ENCODE measurements around the gene MYCBP. TPM values are rescaled to one million over a fixed set of nuclear protein-coding genes. Genes with fewer than 3 reads are reported as not detected.

Gene MYCBP
- total RNA-seq, 1 donor: 2.5 TPM

DNA sequence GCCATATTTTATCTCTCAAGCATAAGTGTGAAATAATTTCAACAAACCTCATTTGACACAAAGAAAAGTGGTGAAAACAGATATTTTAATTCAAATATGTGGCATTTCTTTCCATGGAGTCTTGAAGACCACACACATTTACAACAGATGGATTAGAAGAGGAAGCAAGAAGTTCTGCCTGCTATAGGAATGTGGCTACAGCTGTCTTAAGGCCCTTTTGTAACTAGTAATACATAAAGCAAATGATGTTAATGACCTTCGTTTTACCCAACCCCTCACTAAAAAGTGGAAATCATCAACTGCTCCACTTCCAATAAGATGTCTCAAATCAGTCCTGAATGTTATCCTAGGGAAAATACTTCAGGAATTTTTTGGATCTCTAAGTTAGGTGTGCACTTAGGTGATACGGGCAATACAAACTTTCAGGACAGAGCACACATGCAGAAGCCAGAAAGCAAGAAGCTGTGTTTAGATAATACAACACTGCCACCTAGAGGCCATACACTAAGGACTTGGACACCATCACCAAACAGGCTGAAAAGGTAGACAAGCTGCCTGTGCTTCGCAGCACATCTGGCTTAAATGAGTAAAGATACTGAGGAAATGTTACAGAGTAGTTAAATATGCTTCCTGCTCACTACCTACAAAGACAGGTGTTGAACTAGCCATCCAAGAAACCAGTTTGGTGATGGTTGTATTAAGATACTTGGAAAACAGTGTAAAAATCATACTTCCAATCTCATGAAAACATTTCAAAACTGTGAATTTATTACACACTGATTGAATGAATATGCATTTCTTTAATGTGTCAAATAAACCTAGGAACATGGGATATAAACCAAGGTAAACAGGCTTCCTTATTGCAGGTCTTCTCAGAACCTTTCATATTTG is 38.0 kb downstream of the MYCBP start:
- Histone ChIP-seq H3K27me3 (ENCODE audit: insufficient read depth, low read length) (peaks cover 16% of the 10 kb centered on the region), H3K4me1 (ENCODE audit: insufficient read depth, low read length) (no peaks in the 10 kb centered on the region), H3K4me2 (ENCODE audit: insufficient read depth, low read length) (no peak overlapping the region), H2AFZ (ENCODE audit: low read length) (no peak overlapping the region), H4K20me1 (ENCODE audit: insufficient read depth, low read length) (peaks cover 4% of the 10 kb centered on the region), H3K9me3 (ENCODE audit: low read depth, low read length) (no peaks in the 10 kb centered on the region), H3K36me3 (ENCODE audit: insufficient read depth, low read length) (peaks cover 22% of the 10 kb centered on the region), H3K4me3 (ENCODE audit: insufficient read depth, low read length) (no peak overlapping the region), H3K27ac (ENCODE audit: low read depth, low read length) (no peak overlapping the region), H3K79me2 (ENCODE audit: insufficient read depth, low read length) (peaks cover 7% of the 10 kb centered on the region)
- TF ChIP-seq, protein P1, sequence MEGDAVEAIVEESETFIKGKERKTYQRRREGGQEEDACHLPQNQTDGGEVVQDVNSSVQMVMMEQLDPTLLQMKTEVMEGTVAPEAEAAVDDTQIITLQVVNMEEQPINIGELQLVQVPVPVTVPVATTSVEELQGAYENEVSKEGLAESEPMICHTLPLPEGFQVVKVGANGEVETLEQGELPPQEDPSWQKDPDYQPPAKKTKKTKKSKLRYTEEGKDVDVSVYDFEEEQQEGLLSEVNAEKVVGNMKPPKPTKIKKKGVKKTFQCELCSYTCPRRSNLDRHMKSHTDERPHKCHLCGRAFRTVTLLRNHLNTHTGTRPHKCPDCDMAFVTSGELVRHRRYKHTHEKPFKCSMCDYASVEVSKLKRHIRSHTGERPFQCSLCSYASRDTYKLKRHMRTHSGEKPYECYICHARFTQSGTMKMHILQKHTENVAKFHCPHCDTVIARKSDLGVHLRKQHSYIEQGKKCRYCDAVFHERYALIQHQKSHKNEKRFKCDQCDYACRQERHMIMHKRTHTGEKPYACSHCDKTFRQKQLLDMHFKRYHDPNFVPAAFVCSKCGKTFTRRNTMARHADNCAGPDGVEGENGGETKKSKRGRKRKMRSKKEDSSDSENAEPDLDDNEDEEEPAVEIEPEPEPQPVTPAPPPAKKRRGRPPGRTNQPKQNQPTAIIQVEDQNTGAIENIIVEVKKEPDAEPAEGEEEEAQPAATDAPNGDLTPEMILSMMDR (IDR thresholded peaks at IDR 0.05; ENCODE audit: extremely low read depth, low read depth, low read length): peak; percentile 76
- DNase-seq (ENCODE audit: insufficient read length, low spot score, missing footprints): peak; percentile 81

DNA sequence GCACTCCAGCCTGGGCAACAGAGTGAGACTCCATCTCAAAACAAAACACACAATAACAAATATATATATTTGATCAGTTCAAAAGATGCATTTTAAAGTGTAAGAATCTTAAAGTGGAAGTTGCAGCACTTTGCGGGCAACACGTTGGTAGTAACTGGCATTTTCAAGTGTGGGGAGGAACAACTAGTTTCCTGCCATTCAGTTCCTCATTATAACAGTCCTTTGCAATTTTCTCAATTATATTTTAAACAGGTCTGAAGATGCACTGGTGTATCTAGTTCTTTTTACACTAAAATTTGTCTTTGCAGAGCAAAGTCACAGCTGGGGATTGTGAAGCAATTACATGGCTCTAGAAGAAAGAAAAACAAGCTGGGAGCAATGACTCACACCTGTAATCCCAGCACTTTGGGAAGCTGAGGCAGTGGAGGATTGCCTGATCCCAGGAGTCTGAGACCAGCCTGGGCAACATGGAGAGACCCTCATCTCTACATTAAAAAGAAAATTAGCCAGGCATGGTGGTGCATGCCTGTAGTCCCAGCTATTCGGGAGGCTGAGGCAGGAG is 38.8 kb downstream of the MYCBP start:
- Histone ChIP-seq H3K4me2 (ENCODE audit: insufficient read depth, low read length) (no peak overlapping the region), H3K27me3 (ENCODE audit: insufficient read depth, low read length) (peaks cover 25% of the 10 kb centered on the region), H3K79me2 (ENCODE audit: insufficient read depth, low read length) (peaks cover 3% of the 10 kb centered on the region), H3K4me1 (ENCODE audit: insufficient read depth, low read length) (no peaks in the 10 kb centered on the region), H4K20me1 (ENCODE audit: insufficient read depth, low read length) (no peaks in the 10 kb centered on the region), H3K27ac (ENCODE audit: low read depth, low read length) (no peak overlapping the region), H2AFZ (ENCODE audit: low read length) (no peak overlapping the region), H3K9me3 (ENCODE audit: low read depth, low read length) (no peaks in the 10 kb centered on the region), H3K4me3 (ENCODE audit: insufficient read depth, low read length) (no peak overlapping the region), H3K36me3 (ENCODE audit: insufficient read depth, low read length) (peaks cover 18% of the 10 kb centered on the region)
- DNase-seq (ENCODE audit: insufficient read length, low spot score, missing footprints): no peak
- TF ChIP-seq, protein P1 (IDR thresholded peaks at IDR 0.05; ENCODE audit: extremely low read depth, low read depth, low read length): no peak

DNA sequence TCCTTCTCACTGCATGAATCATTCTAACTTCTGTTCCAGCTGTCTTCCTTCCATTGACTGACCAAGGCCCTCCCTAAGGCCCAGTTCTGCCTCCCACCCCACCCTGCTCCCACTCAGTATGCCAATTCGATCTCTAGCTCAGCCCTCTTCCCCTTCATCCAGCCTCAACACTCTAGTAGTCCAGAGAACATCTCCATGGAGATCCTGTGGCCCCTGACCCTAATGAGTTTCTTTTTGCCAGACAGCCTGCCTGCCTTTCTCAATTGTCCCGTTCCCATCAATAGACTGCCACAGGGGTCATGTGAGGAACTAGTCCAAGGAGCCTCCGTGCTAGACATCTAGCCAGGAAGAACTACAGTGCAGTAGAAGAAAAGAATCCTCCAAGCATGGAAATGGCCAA is 40.0 kb downstream of the MYCBP start:
- Histone ChIP-seq H3K4me2 (ENCODE audit: insufficient read depth, low read length) (no peak overlapping the region), H3K9me3 (ENCODE audit: low read depth, low read length) (no peaks in the 10 kb centered on the region), H3K27me3 (ENCODE audit: insufficient read depth, low read length) (peaks cover 31% of the 10 kb centered on the region), H4K20me1 (ENCODE audit: insufficient read depth, low read length) (no peaks in the 10 kb centered on the region), H3K27ac (ENCODE audit: low read depth, low read length) (no peak overlapping the region), H2AFZ (ENCODE audit: low read length) (no peak overlapping the region), H3K36me3 (ENCODE audit: insufficient read depth, low read length) (peaks cover 6% of the 10 kb centered on the region), H3K4me3 (ENCODE audit: insufficient read depth, low read length) (no peak overlapping the region), H3K79me2 (ENCODE audit: insufficient read depth, low read length) (no peaks in the 10 kb centered on the region), H3K4me1 (ENCODE audit: insufficient read depth, low read length) (no peaks in the 10 kb centered on the region)
- DNase-seq (ENCODE audit: insufficient read length, low spot score, missing footprints): no peak
- TF ChIP-seq, protein P1 (IDR thresholded peaks at IDR 0.05; ENCODE audit: extremely low read depth, low read depth, low read length): no peak

DNA sequence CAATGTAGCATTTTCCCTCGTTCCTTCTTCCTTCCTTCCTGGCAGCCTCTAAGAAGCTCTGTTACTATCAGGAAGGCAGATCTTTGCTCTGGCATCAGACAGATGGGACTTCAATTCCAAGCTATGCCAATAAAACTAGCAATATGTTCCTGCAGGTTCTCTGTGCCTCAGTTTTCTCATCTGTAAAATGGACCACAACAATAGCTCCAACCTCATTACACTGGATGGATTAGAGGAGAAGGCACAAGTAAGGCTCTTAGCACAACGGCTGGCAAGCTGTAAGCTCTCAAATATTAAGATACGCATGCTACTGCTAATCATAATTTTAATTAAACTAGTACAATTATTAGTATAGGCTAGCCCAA is 40.8 kb downstream of the MYCBP start:
- no peak overlapping the region for H3K4me3 ChIP-seq (ENCODE audit: insufficient read depth, low read length)
- H2AFZ ChIP-seq (ENCODE audit: low read length): no peak overlapping the region
- peaks cover 32% of the 10 kb centered on the region for H3K27me3 ChIP-seq (ENCODE audit: insufficient read depth, low read length)
- TF ChIP-seq, protein P1 (IDR thresholded peaks at IDR 0.05; ENCODE audit: extremely low read depth, low read depth, low read length): no peak
- H3K4me2 ChIP-seq (ENCODE audit: insufficient read depth, low read length): no peak overlapping the region
- H3K9me3 ChIP-seq (ENCODE audit: low read depth, low read length): no peaks in the 10 kb centered on the region
- no peaks in the 10 kb centered on the region for H3K36me3 ChIP-seq (ENCODE audit: insufficient read depth, low read length)
- no peaks in the 10 kb centered on the region for H3K79me2 ChIP-seq (ENCODE audit: insufficient read depth, low read length)
- H4K20me1 ChIP-seq (ENCODE audit: insufficient read depth, low read length): no peaks in the 10 kb centered on the region
- no peak for DNase-seq (ENCODE audit: insufficient read length, low spot score, missing footprints)
- H3K27ac ChIP-seq (ENCODE audit: low read depth, low read length): no peak overlapping the region
- H3K4me1 ChIP-seq (ENCODE audit: insufficient read depth, low read length): no peaks in the 10 kb centered on the region
